Endothelial cell of umbilical vein (primary cell): ENCODE data around the gene SMAD6. TPM values are rescaled to one million over a fixed set of nuclear protein-coding genes. Genes with fewer than 3 reads are reported as not detected.

ENCODE experiments used
- BruUV-seq: library from RNA; stranded (reverse); fragments of 400-500 nt; replicated peaks from 2 replicates; lab custom pipeline; 2021; lab: Mats Ljungman, UMichigan
- CTCF ChIA-PET: fragments of 300-600, 350-600 bp; sonication (Branson Sonifier 250); formaldehyde crosslinking; loops from one replicate; lab custom pipeline; 2021; ENCODE audit warnings: antibody characterized with exemption, inconsistent platforms; lab: Charles Lee
- POLR2A ChIA-PET: fragments of 300-600, 350-600 bp; sonication (Branson Sonifier 250); formaldehyde crosslinking; loops from one replicate; lab custom pipeline; 2021; ENCODE audit warnings: antibody characterized with exemption, inconsistent platforms; lab: Charles Lee
- DNase-seq: peaks from one replicate; pipeline ENCODE4 v3.0.0-alpha.2; 2011; ENCODE audit warnings: low read depth, low spot score
- FAIRE-seq: peaks from 2 replicates; lab custom pipeline; 2011; peaks lifted over from hg19 to GRCh38; lab: Jason Lieb, UNC
- H2AFZ ChIP-seq: 2 replicates; pipeline ENCODE4 v1.6.0; 2012; ENCODE audit warnings: low read depth, low read length, control low read depth, inconsistent platforms
- H3K27ac ChIP-seq: 2 replicates; pipeline ENCODE4 v1.5.1; 2011; ENCODE audit warnings: low read depth, mild to moderate bottlenecking, control low read depth, low read length, moderate library complexity; ENCODE audit not compliant: insufficient read depth
- H3K27me3 ChIP-seq, 2 experiments: 2 replicates each; pipeline versions ENCODE4 v1.6.0 to v1.6.1; 2011; ENCODE audit warnings: low read length in 2 of 2, mixed read lengths in 1 of 2; ENCODE audit not compliant: control insufficient read depth in 2 of 2, insufficient read depth in 2 of 2
- H3K36me3 ChIP-seq, 2 experiments: 2 replicates in 1 of 2; 3 replicates in 1 of 2; pipeline ENCODE4 v1.5.1; 2011; ENCODE audit warnings: low read length in 2 of 2, mild to moderate bottlenecking in 1 of 2, moderate library complexity in 1 of 2; ENCODE audit not compliant: control insufficient read depth in 2 of 2, insufficient read depth in 2 of 2; ENCODE audit errors: extremely low read depth in 1 of 2
- H3K4me1 ChIP-seq: 3 replicates; pipeline ENCODE4 v1.5.1; 2011; ENCODE audit warnings: mild to moderate bottlenecking, low read length; ENCODE audit not compliant: control insufficient read depth, insufficient read depth; ENCODE audit errors: extremely low read depth
- H3K4me2 ChIP-seq: 2 replicates; pipeline ENCODE4 v1.6.1; 2011; ENCODE audit warnings: low read length, control low read depth, mixed read lengths; ENCODE audit not compliant: insufficient read depth
- H3K4me3 ChIP-seq, 3 experiments: fragments of 200-600 bp in 1 of 3; sonication (generic), shearing (Covaris generic) in 1 of 3; replicated peaks in 1 of 3; 2 replicates each; pipeline ENCODE4 v1.5.1; 2011 to 2016; ENCODE audit warnings: control low read depth in 3 of 3, low read length in 3 of 3, mild to moderate bottlenecking in 2 of 3, inconsistent platforms in 1 of 3, low read depth in 1 of 3, moderate library complexity in 1 of 3; ENCODE audit not compliant: insufficient read depth in 1 of 3
- H3K79me2 ChIP-seq: 2 replicates; pipeline ENCODE4 v1.6.0; 2012; ENCODE audit warnings: low read length, inconsistent platforms; ENCODE audit not compliant: control insufficient read depth, insufficient read depth
- H3K9ac ChIP-seq: replicated peaks from 2 replicates; pipeline ENCODE3; 2011; ENCODE audit warnings: low read length, control low read depth; ENCODE audit not compliant: insufficient read depth; ENCODE audit errors: extremely low read depth
- H3K9me1 ChIP-seq: replicated peaks from 3 replicates; pipeline ENCODE4 v1.6.0; 2011; ENCODE audit warnings: mild to moderate bottlenecking, low read length; ENCODE audit not compliant: control insufficient read depth, insufficient read depth; ENCODE audit errors: extremely low read depth
- H3K9me3 ChIP-seq: replicated peaks from 2 replicates; pipeline ENCODE4 v1.5.1; 2012; ENCODE audit warnings: low read length, inconsistent platforms; ENCODE audit not compliant: control insufficient read depth, insufficient read depth
- H4K20me1 ChIP-seq: replicated peaks from 2 replicates; pipeline ENCODE3; 2011; ENCODE audit warnings: mild to moderate bottlenecking, low read length; ENCODE audit not compliant: control insufficient read depth, insufficient read depth; ENCODE audit errors: extremely low read depth
- EZH2 ChIP-seq: IDR thresholded peaks from 2 replicates; pipeline ENCODE4 v1.6.1; 2012; ENCODE audit warnings: borderline replicate concordance, low read depth, mild to moderate bottlenecking, moderate library complexity, low read length, inconsistent platforms; ENCODE audit not compliant: severe bottlenecking
- FOS ChIP-seq: IDR thresholded peaks from 2 replicates; pipeline ENCODE4 v1.6.1; 2011; ENCODE audit warnings: mild to moderate bottlenecking, low read length, moderate library complexity, borderline replicate concordance; ENCODE audit not compliant: insufficient read depth
- GATA2 ChIP-seq: IDR thresholded peaks from 2 replicates; pipeline ENCODE4 v1.7.0; 2011; ENCODE audit warnings: low read depth, mild to moderate bottlenecking, moderate library complexity, mixed read lengths, low read length; ENCODE audit not compliant: insufficient read length, insufficient read depth
- JUN ChIP-seq: IDR thresholded peaks from 2 replicates; pipeline ENCODE4 v1.6.1; 2011; ENCODE audit warnings: borderline replicate concordance, low read depth; ENCODE audit not compliant: insufficient read length, insufficient read depth
- MYC ChIP-seq: IDR thresholded peaks from one replicate; pipeline ENCODE4 v1.6.1; 2011; ENCODE audit warnings: mild to moderate bottlenecking, low read depth, low read length
- POLR2A ChIP-seq: IDR thresholded peaks from 2 replicates; pipeline ENCODE4 v1.6.1; 2012; ENCODE audit warnings: low read depth, mild to moderate bottlenecking, control low read depth, low read length
- POLR2AphosphoS5 ChIP-seq: IDR thresholded peaks from 2 replicates; pipeline ENCODE4 v1.6.1; 2012; ENCODE audit warnings: low read depth, mild to moderate bottlenecking, control low read depth, low read length, moderate library complexity; ENCODE audit not compliant: insufficient read depth
- dilution Hi-C: fragments of 300-500 bp; cut with MboI; formaldehyde crosslinking; loops from one replicate; pipeline ENCODE4 v1.15.0; 2019; ENCODE audit warnings: low sequenced_read_pairs; ENCODE audit not compliant: extremely low pct_ligation_motif_present
- intact Hi-C: fragments of 100-400 bp; cut with micrococcal nuclease; formaldehyde crosslinking; loops from one replicate; pipeline ENCODE4 v1.10.0; 2022
- polyA plus RNA-seq, 4 experiments: library from polyadenylated mRNA; depleted of rRNA in 3 of 4; stranded (reverse) in 3 of 4; unstranded in 1 of 4; fragments of >200 nt; gene quantifications; 2 replicates each; pipeline versions ENCODE4 v1.2.1 to v1.2.3, GENCODE V29; 2011 to 2012; ENCODE audit warnings: missing spikeins in 1 of 4
- total RNA-seq: library from RNA; stranded (reverse); gene quantifications from 2 replicates; pipeline ENCODE4 v1.2.3, GENCODE V29; 2021
- TF ChIP-seq, protein P1 (sequence below), 2 donors: IDR thresholded peaks; 1 replicate in 1 of 2; 2 replicates in 1 of 2; pipeline ENCODE4 v1.5.1; 2011; ENCODE audit warnings: low read length in 2 of 2, mild to moderate bottlenecking in 2 of 2, moderate library complexity in 2 of 2, control low read depth in 1 of 2, inconsistent platforms in 1 of 2, low read depth in 1 of 2; ENCODE audit not compliant: insufficient read depth in 1 of 2; ENCODE audit errors: extremely low read depth in 1 of 2
- TF ChIP-seq, protein P2 (sequence below): IDR thresholded peaks from 2 replicates; pipeline ENCODE4 v1.6.1; 2011; ENCODE audit not compliant: insufficient read depth, insufficient read length

Gene SMAD6
- total and polyA plus RNA-seq, 2 donors (not counting 3 experiments of a cell fraction or from before 2014, with no cell fraction given), result 7.3 to 12.5 TPM

DNA sequence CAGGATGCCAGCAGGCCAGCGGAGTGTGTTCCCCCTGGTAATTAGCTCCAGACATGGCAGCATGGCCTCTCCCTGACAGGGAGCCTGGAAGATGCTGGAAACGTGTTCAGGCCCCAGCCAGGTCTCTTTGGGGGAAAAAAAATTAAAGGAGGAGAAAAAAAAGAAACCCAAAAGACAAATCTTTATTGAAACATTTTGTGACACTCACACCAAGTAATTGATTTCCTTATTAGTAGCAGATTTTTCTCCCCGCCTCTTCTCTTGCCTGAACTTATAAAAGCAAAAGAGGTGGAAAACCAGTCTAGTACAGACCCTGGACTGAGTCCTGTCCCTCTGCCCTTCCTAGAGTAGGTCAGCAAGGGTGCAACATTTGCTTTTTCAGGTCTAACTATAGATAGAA is 42.7 kb upstream of the SMAD6 start:
- TF ChIP-seq EZH2 (no peak), JUN (no peak), POLR2AphosphoS5 (no peak), FOS (no peak), MYC (no peak), GATA2 (no peak), POLR2A (no peak)
- TF ChIP-seq, protein P1, sequence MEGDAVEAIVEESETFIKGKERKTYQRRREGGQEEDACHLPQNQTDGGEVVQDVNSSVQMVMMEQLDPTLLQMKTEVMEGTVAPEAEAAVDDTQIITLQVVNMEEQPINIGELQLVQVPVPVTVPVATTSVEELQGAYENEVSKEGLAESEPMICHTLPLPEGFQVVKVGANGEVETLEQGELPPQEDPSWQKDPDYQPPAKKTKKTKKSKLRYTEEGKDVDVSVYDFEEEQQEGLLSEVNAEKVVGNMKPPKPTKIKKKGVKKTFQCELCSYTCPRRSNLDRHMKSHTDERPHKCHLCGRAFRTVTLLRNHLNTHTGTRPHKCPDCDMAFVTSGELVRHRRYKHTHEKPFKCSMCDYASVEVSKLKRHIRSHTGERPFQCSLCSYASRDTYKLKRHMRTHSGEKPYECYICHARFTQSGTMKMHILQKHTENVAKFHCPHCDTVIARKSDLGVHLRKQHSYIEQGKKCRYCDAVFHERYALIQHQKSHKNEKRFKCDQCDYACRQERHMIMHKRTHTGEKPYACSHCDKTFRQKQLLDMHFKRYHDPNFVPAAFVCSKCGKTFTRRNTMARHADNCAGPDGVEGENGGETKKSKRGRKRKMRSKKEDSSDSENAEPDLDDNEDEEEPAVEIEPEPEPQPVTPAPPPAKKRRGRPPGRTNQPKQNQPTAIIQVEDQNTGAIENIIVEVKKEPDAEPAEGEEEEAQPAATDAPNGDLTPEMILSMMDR (IDR thresholded peaks at IDR 0.05; ENCODE audit: extremely low read depth in 1 of 2, insufficient read depth in 1 of 2, low read depth in 1 of 2, low read length in 2 of 2), result no peak
- TF ChIP-seq, protein P2, sequence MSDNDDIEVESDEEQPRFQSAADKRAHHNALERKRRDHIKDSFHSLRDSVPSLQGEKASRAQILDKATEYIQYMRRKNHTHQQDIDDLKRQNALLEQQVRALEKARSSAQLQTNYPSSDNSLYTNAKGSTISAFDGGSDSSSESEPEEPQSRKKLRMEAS, result no peak
- Histone ChIP-seq H2AFZ (no peak overlapping the region), H3K79me2 (no peaks in the 10 kb centered on the region), H3K9me3 (no peaks in the 10 kb centered on the region), H3K27me3 (no peaks in the 10 kb centered on the region), H3K27ac (no peak overlapping the region), H3K36me3 (no peaks in the 10 kb centered on the region), H3K4me3 (no peak overlapping the region), H3K4me2 (peak overlapping the region; percentile 4), H3K9me1 (no peaks in the 10 kb centered on the region), H4K20me1 (no peaks in the 10 kb centered on the region), H3K4me1 (peaks cover 38% of the 10 kb centered on the region), H3K9ac (no peak overlapping the region)
- FAIRE-seq (peak; percentile 35), DNase-seq (no peak)
- no TSS peak for BruUV-seq
- ChIA-PET POLR2A (no interaction called here), CTCF (interaction anchor here (1.1 kb wide), 1 partner anchor 14 kb away, joined by 3 read pairs; no protein-coding TSS in a partner anchor)
- dilution Hi-C loops (no loop called here), intact Hi-C loops (no loop called here)
